G401 (cell line): ENCODE measurements around the gene CES2. TPM values are rescaled to one million over a fixed set of nuclear protein-coding genes. Genes with fewer than 3 reads are reported as not detected.
"Not testable (repeated sequence)": the region's sequence is repeated elsewhere in the genome, so short reads cannot be mapped to it uniquely, and the experiment has no call there.

Experiments used
- DNase-seq: peaks from one replicate; pipeline ENCODE4 v3.0.0-alpha.2; 2015; ENCODE audit warnings: low spot score
- in situ Hi-C: cut with HindIII; loops from 2 replicates; pipeline ENCODE4 v1.10.0; 2016; ENCODE audit warnings: low sequenced_read_pairs, mixed read lengths
- total RNA-seq: library from RNA; depleted of rRNA; stranded (reverse); fragments of >200 nt; shearing (Covaris generic); gene quantifications from 2 replicates; pipeline ENCODE4 v1.2.3, GENCODE V29; 2014

The CES2 gene
- total RNA-seq, 1 experiment from 2014 or later, result 41.2 TPM

DNA sequence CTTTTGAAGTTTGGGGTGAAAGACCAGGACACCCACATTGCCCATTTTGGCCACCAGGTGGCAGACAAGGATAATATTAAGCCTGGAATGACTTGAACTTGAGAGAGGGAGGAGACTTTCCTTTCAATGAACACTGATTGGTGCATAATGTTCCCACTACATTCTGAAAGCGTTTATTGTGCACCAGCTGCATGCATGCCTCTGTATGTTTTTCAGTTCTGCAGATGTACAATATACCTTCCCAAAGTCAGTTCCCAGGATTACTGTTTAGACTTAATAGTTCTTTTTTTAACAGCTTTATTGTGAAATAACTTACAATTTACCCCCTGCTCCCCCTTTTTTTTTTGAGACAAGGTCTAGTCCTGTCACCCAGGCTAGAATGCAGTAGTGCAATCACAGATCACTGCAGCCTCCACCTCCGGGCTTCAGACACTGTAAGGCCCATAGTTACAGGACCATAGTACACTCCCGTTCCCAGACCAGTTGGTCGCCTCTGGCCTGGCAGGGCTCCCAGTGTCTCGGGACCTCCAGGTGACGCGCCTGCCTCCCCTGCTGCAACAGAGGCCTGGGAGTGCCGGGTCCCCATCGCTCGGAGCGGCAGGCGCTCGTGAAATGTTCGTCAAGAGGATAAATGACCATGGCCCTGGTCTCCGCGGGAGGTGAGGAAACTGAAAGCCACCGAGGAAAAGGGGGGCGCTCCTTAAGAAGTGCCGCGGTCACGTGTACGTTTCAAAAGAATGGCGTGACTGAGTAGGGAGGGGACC lies 12.2 kb downstream of the CES2 start:
- in situ Hi-C loops, result no loop called here
- DNase-seq, result peak; percentile 92

DNA sequence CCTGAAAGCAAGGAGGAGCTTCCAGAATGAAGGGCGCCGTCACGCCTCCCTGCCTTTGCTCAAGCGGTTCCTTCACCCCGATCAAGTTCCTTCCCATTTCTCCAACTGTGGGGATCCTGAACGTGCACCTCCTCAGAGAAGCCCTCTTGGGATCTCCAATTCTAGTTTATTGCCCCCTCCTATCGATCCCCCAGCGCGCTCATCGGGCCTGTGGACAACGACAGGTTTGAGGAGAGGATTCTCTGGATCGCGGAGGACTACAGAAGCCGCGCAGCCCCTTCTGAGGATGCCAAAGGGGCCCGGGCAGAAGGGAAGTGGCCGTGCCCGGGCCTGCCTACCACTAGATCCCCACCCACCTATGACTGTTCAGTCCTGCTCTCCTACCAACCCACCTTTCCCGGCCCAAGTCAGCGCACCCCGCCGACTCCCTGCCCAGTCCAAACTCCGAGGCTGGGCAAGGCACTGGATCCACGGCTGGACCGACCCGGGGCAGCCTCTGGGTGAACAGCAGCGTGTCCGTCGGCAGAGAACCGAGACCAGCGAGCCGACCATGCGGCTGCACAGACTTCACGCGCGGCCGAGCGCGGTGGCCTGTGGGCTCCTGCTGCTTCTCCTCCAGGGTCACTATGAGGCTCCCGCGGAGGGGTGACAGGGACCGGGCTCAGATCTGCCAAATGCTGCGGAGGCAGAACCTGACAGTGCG lies 13.0 kb downstream of the CES2 start:
- in situ Hi-C loops, result no loop called here

DNA sequence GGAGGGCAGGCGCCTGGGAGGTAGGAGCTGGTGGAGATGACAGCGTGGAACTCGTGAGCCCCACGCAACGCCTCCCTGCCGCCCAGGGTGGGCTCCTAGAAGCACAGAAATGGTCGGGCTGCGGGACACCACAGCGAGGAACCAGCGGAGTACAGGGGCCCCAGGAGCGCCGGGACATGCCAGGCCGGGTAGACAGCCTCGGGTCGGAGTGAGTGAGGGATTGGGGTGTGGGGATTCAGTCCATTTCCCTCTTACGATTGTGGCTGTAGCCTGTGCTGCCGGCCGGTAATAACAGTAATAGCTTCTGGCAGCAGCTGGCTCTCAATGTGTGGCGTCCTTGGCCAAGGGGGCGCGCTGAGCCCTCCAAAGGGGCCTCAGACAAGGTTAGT lies 13.5 kb downstream of the CES2 start:
- no peak for DNase-seq
- in situ Hi-C loops, result no loop called here

More for the DNA sequence above, 13.0 kb downstream of the CES2 start:
- DNase-seq, result peak; percentile 18

DNA sequence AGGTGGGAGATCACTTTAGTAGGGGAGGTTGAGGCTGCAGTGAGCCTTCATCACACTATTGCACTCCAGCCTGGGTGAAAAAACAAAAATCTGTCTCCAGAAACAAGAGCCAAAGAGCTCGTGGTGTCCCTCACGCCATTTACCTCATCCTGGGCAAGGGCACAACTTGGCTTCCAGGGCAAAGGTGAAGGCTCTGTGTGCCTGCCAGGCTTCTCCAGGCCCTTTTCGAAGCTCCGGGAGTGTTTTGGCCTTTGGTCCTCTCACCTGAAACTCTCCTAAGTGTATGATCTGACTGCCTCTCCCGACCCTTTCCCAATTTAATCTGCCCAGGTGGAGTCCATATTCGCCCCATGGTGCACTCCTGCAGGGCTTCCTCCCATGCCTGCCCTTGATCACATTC lies 14.2 kb downstream of the CES2 start:
- in situ Hi-C loops, result no loop called here
- DNase-seq, result no peak

DNA sequence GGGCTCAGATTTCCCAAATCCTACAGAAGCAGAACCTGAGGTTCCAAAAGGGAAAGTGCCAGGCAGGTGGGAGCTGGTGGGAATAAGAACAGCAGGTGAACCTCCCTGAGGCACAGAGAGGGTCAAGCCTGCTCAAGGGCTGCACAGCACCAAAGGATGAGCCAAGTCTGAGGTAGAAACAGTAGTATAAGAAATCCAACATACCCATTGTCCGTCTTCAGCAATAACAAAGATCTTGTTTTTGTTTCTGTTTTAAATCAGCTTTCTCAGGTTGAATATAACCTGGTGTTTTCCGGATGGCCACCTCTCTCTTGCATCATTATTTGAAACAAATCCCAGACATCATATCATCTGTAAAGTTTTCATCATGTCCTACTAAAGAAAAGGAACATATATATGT lies 15.1 kb downstream of the CES2 start:
- in situ Hi-C loops, result no loop called here
- no peak for DNase-seq

DNA sequence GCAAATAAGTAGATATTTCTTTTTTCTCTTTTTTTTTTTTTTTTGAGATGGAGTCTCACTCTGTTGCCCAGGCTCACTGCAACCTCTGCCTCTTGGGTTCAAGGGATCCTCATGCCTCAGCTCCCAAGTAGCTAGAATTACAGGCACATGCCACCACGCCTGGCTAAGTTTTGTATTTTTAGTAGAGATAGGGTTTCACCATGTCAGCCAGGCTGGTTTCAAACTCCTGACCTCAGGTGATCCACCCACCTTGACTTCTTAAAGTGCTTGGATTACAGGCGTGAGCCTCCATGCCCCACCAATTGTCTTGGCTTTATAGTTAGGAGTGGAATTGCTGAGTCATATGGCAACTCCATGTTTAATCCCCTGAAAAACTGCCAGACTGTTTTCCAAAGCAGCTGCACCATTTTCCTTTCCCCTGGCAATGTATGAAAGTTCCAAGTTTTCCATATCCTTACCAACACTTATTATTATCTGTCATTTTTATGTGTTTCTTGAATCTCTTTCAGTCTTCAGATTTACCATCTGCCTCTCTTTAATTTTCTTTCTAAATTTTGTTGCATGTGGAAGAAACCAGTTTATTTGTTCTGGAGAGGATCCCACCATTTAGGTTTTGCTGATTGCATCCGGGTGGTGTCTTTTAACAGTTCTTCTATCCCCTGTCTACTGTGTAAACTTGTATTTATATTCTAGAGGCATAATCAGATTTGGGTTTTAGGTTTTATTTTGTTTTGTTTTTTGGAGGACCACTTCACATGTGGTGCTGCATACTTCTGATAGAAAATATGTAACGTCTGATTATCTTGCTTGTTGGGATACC lies 15.9 kb downstream of the CES2 start:
- in situ Hi-C loops, result no loop called here
- DNase-seq, result no peak

DNA sequence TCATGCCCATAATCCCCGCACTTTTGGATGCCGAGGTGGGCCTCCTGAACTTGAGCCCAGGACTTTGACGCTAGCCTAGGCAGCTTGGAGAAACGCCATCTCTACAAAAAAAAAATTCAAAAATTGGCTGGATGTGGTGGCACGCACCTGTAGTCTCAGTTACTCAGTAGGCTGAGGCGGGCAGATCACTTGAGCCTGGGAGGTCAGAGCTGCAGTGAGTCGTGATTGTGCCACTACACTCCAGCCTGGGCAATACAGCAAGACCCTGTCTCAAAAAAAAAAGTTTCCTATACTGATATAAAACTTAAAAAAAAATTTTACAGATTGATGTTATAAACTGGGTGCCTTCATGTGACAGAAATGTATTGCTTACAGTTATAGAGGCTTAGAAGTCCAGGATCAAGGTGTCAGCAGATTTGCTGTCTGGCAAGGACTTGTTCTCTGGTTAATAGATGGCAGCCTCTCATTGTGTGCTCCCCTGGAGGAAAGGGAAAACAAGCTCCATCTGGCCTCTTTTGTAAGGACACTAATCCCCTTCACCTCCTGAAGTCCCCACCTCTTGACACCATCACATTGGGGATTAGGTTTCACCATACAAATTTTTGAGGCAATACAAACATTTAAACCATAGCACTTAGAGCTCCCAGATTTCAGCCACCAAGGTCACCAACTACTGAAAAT lies 17.3 kb downstream of the CES2 start:
- in situ Hi-C loops, result no loop called here
- DNase-seq, result no peak

DNA sequence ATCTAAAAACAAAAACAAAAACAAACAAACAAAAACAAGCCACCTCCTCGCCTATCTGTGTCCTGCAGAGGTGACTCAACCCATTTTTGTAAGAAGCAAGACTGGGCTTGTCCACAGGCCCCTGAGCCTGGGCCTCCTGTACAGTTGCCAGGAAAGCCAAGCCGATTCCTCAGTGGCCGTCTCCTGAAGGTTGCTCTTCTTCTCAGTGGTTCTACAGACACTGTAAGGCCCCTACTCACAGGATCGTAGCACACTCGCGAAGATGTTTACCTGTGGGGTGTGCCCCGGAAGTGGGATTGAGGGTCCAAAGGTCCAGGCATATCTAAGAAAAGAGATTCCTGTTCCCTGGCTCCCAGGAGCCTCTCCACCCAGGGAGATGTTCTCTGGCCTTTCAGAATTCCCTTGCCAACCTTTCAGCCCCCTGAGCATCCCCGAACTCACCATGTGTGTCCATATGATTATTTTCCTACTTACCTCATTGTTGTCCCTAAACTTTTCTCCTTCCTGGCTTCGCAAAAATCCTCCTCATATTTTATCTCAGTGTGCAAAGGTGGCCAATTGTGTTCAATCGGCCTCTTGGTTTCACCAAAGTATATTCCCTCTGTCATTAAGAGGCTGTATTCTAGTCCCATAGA lies 18.3 kb downstream of the CES2 start:
- in situ Hi-C loops, result no loop called here
- DNase-seq, result no peak

DNA sequence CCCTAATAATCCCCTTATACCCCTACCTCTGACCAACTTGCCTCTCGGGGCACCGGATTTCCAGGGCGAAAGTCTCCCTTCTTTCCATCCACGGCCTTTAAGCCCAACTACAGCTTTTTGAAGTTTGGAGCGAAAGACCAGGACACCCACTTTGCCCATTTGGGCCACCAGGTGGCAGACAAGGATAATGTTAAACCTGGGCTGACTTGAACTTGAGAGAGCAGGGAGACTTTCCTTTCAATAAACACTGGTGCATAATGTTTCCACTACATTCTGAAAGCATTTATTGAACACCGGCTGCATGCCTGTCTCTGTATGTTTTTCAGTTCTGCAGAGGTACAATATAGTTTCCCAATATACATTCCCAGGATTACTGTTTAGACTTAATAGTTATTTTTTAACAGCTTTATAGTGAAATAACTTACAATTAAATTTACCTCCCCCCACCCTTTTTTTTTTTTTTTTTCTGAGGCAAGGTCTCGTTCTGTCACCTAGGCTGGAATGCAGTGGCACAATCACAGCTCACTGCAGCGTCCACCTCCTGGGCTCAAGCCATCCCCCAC lies 18.9 kb downstream of the CES2 start:
- in situ Hi-C loops, result no loop called here
- DNase-seq, result peak; percentile 88

DNA sequence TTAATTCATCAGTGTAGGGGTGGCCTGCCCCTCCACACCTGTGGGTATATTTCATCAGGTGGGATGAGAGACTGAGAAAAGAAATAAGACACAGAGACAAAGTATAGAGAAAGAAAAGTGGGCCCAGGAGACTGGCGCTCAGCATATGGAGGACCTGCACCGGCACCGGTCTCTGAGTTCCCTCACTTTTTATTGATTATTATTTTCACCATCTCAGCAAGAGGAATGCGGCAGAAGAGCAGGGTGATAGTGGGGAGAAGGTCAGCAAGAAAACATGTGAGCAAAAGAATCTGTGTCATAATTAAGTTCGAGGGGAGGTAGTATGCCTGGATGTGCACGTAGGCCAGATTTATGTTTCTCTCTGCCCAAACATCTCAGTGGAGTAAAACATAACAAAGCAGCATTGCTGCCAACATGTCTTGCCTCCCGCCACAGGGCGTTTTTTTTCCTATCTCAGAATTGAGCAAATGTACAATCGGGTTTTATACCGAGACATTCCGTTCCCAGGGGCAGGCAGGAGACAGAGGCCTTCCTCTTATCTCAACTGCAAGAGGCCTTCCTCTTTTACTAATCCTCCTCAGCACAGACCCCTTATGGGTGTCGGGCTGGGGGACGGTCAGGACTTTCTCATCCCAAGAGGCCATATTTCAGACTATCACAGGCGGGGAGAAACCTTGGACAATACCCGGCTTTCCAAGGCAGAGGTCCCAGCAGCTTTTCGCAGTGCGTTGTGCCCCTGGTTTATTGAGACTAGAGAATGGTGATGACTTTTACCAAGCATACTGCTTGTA lies 20.2 kb downstream of the CES2 start:
- in situ Hi-C loops, DNase-seq: not testable (repeated sequence)

DNA sequence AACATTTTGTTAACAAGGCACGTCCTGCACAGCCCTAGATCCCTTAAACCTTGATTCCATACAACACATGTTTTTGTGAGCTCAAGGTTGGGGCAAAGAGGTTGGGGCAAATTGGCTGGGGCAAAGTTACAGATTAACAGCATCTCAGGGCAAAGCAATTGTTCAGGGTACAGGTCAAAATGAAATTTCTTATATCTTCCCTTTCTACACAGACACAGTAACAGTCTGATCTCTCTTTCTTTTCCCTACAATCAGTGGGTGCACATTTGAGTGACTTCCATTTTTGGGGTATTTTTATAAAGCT lies 20.8 kb downstream of the CES2 start:
- DNase-seq, in situ Hi-C loops: not testable (repeated sequence)

DNA sequence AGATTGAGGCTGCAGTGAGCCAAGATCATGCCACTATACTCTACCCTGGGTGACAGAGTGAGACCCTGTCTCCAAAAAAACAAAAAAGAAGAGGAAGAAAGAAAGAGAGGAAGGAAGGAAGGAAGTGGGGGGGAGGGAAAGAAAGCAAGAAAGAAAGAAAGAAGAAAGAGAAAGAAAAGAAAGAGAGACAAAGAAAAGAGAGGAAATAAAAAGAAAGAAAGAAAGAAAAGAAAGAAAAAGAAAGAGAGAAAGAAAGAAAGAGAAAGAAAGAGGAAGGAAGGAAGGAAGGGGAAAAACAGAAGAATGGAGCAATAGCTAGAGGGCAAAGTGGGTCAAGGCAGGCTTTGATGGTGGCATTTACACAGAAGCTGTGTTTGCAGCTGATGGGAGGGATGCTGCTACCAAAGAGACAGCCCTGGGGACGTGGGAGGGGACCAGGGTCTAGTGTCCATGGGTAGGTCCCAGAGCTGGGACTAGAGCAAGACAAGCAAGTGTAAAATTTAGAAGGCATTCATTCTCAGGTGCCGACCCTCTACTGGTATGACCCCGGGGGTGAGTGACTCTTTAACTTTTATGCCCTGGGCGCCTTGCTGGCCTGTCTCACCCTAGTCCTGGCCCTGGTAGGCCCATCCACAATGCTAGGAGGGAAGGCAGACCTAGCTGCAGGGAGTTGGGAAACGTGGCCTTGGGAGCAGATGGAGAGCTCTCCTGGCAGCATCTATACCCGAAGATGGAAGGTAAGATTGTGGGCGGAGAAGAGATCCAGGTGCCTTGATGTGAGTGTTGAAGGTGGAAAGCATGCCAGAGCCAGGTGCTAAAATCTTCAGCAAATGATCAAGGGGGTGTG lies 23.8 kb downstream of the CES2 start:
- peak; percentile 23 for DNase-seq
- in situ Hi-C loops, result no loop called here

DNA sequence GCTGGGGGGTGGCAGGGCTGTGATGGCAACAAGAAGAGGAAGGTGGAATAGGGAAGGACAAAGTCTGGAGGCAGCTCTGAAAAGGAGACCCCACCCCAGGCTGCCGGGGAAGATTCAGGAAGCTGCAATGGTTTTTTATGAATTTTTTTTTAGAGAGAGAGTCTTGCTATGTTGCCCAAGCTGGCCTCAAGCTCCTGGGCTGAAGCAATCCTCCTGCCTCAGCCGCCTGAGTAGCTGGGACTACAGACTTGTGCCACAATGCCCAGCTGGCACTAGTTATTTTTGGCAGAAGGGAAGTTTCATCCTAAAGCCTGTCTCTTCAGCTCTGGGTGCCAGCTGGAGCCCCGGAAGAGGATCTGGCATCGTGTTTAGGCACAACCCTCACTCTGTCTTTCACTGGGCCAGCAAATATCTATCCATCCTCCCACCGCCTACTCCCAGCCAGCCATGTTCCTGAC lies 24.4 kb downstream of the CES2 start:
- in situ Hi-C loops, result no loop called here
- peak; percentile 91 for DNase-seq

DNA sequence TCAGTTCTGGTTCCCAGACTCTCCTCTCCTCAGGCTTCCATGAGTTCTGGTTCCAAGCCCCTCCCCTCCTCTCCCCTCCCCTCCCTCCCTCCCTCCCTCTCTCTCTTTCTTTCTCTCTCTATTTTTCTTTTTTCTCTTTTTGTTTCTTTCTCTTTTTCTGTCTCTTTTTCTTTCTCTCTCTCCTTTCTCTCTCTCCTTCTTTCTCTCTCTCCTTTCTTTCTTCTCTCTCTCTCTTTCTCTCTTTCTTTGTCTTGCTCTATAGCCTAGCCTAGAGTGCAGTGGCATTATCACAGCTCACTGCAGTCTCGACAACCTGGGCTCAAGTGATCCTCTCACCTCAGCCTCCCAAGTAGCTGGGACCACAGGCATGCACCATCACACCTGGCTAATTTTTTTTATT lies 25.0 kb downstream of the CES2 start:
- in situ Hi-C loops, result no loop called here
- DNase-seq, result no peak

DNA sequence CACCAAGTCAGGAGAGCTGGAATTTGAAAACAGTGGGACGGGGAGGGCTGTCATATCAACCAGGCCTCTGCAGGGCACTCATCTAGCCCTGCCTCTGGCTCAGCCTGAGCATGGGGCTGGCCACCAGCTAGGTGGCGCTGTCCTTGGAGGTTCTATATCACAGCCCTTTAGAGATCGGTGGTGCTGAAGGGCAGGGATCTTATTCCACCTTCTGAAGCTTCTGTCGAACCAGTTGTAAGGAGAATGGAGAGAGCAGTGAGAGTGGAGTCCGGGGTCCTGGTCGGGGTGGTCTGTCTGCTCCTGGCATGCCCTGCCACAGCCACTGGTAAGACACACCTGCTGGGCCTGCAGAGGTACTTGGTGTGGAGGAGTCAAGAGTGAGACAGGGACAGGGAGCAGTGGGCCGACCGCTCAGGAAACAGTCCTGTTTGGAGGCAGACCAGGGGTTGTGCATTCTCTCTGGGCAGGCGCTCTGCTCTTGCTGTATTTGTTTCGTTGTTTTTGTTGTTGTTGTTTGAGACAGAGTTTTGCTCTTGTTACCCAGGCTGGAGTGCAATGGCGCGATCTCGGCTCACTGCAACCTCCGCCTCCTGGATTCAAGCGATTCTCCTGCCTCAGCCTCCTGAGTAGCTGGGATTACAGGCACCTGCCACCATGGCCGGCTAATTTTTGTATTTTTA lies 25.9 kb downstream of the CES2 start, which contains the start of gene CES3:
Gene CES3, plus strand, starts transcription at position 202 of the 680 bp plus-strand sequence. Its CDS starts 42 bp downstream, at position 244.
- peak; percentile 57 for DNase-seq
- in situ Hi-C loops, result no loop called here

DNA sequence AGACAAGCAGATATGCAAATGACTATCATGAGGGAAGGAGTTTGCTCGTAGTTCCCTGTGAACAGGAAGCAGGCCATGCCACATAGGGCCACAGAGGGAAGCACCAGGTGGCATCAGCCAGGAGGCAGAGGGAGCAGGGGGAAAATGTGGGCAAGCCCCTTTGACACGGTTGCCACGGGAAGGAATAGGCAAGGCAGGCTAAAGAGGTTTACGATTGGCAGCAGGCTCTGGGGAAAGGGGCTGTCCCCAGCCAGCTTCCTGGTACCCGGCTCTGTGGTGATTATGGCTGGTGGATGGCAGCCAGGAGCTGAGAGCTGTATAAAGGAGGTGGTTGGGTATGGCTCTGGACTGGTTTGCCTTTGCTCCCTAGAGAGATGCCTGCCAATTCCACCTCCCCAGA lies 26.6 kb downstream of the CES2 start:
- in situ Hi-C loops, result no loop called here

DNA sequence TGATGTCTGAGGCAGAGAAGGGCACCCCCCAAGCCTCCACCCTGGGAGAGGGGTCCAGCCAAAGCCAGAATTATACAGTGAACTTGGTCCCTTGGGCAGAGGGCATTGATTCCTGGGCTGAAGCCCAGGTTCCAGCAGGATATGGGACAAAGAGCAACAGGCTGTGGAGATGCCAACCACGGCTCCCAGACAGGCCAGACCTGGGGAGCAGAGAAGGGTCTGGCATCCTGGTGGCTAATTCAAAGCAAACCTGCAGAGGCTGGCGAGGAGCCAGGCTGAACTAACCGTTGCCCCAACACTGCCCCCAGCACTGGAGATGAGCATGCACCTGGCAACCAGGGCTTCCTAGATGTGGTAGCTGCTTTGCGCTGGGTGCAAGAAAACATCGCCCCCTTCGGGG lies 28.7 kb downstream of the CES2 start:
- in situ Hi-C loops, result no loop called here
- DNase-seq, result no peak

More for the DNA sequence above, 26.6 kb downstream of the CES2 start:
- no peak for DNase-seq
